Measurements from ENCODE around the gene EMILIN1. TPM values are rescaled to one million over a fixed set of nuclear protein-coding genes. Genes with fewer than 3 reads are reported as not detected.

Gene EMILIN1
- total and polyA plus RNA-seq, 2 of the 8 experiments (the other 6 are each of a cell fraction or from before 2014, with no cell fraction given) = 1.9 to 3.0 TPM

- TF ChIP-seq CHD2 (IDR thresholded peaks at IDR 0.05; ENCODE audit: low read length) (no peak), SUZ12 (IDR thresholded peaks at IDR 0.05; ENCODE audit: low read length) (peak; percentile 69), BACH1 (IDR thresholded peaks at IDR 0.05; ENCODE audit: low read length) (peak; percentile 24; the same call in 1 of the 2 replicates), E2F6 (IDR thresholded peaks at IDR 0.05) (peak; percentile 74), SIN3A (conservative IDR thresholded peaks at IDR 0.05 in 1 of 2, IDR thresholded peaks at IDR 0.05 in 1 of 2; ENCODE audit: low read depth in 1 of 2, low read length in 2 of 2) (no peak), TAF1 (IDR thresholded peaks at IDR 0.05; ENCODE audit: low read depth, low read length) (0 out of 2 replicates have a peak, but pooled peaks have one; percentile 34), HDAC2 (IDR thresholded peaks at IDR 0.05; ENCODE audit: borderline replicate concordance in 1 of 2, low read depth in 2 of 2, low read length in 2 of 2) (no peak), CBX5 (IDR thresholded peaks at IDR 0.05; ENCODE audit: low read depth, low read length) (no peak), NRF1 (IDR thresholded peaks at IDR 0.05; ENCODE audit: low read depth, low read length) (peak; percentile 35; the same call in 1 of the 2 replicates), CTBP2 (IDR thresholded peaks at IDR 0.05; ENCODE audit: borderline replicate concordance, insufficient read depth, insufficient read length, low read length) (peak; percentile 37)
Measured at GRCh38 chr2:27118525-27119329, 40.3 kb downstream of the EMILIN1 start, which contains the start of gene CGREF1 (continued).

All from H1 (cell line).